ENCODE data around the gene NRXN3.

Gene NRXN3

GRCh38 chr14:78598046-78598920 is 428.1 kb downstream of the NRXN3 start:
- FAIRE-seq = no peak

GRCh38 chr14:78605025-78605762 is 435.0 kb downstream of the NRXN3 start:
- no peak for FAIRE-seq

- FAIRE-seq = no peak
Measured at GRCh38 chr14:78605897-78606500, 435.8 kb downstream of the NRXN3 start.

- FAIRE-seq = no peak
Measured at GRCh38 chr14:78608998-78609787, 439.0 kb downstream of the NRXN3 start.

GRCh38 chr14:78610994-78611393 is 440.8 kb downstream of the NRXN3 start:
- FAIRE-seq = no peak

GRCh38 chr14:78611796-78612571 is 441.8 kb downstream of the NRXN3 start:
- no peak for FAIRE-seq

GRCh38 chr14:78612666-78613065 is 442.5 kb downstream of the NRXN3 start:
- no peak for FAIRE-seq

GRCh38 chr14:78614593-78614992 is 444.4 kb downstream of the NRXN3 start:
- FAIRE-seq = no peak

GRCh38 chr14:78617735-78618134 is 447.6 kb downstream of the NRXN3 start:
- no peak for FAIRE-seq

GRCh38 chr14:78618368-78618767 is 448.2 kb downstream of the NRXN3 start:
- no peak for FAIRE-seq

GRCh38 chr14:78627114-78627513 is 456.9 kb downstream of the NRXN3 start:
- no peak for FAIRE-seq

- no peak for FAIRE-seq
Measured at GRCh38 chr14:78631551-78631950, 461.4 kb downstream of the NRXN3 start.

GRCh38 chr14:78633752-78634151 is 463.6 kb downstream of the NRXN3 start:
- no peak for FAIRE-seq

GRCh38 chr14:78637489-78637888 is 467.3 kb downstream of the NRXN3 start:
- no peak for FAIRE-seq

GRCh38 chr14:78637908-78638475 is 467.8 kb downstream of the NRXN3 start:
- FAIRE-seq = no peak

GRCh38 chr14:78638926-78639325 is 468.8 kb downstream of the NRXN3 start:
- no peak for FAIRE-seq

- no peak for FAIRE-seq
Measured at GRCh38 chr14:78644824-78645559, 474.8 kb downstream of the NRXN3 start.

GRCh38 chr14:78652727-78653126 is 482.6 kb downstream of the NRXN3 start:
- no peak for FAIRE-seq

GRCh38 chr14:78653173-78653572 is 483.0 kb downstream of the NRXN3 start:
- no peak for FAIRE-seq

GRCh38 chr14:78657451-78657850 is 487.3 kb downstream of the NRXN3 start:
- no peak for FAIRE-seq

GRCh38 chr14:78664841-78665240 is 494.7 kb downstream of the NRXN3 start:
- no peak for FAIRE-seq
